ENCODE measurements around the gene LRRC14B. TPM values are rescaled to one million over a fixed set of nuclear protein-coding genes. Genes with fewer than 3 reads are reported as not detected.
A peak's percentile ranks its signal among the peaks of the same experiment; 100 is the strongest.

The LRRC14B gene
- not detected in 2 replicates for total RNA-seq

GRCh38 chr5:191036-191948, at the start of gene LRRC14B:
LRRC14B (plus strand) TSS chr5:191495; CDS start chr5:191539, 44 bp downstream.
- FAIRE-seq = no peak
- Histone ChIP-seq H3K36me3 (ENCODE audit: control insufficient read depth, insufficient read depth, low read length) (no peaks in the 10 kb centered on the region), H3K27me3 (ENCODE audit: control insufficient read depth, insufficient read depth, low read length) (peaks cover 6% of the 10 kb centered on the region), H3K4me3 (ENCODE audit: low read depth, low read length) (no peak within 1 kb of the TSS)
- TF ChIP-seq CTCF (IDR thresholded peaks at IDR 0.05; ENCODE audit: insufficient read depth, low read length, severe bottlenecking) = no peak
- DNase-seq (ENCODE audit: low read depth) = no peak

GRCh38 chr5:141761-142160, 49.5 kb upstream of the LRRC14B start:
- Histone ChIP-seq H3K36me3 (ENCODE audit: control insufficient read depth, insufficient read depth, low read length) (no peaks in the 10 kb centered on the region), H3K27me3 (ENCODE audit: control insufficient read depth, insufficient read depth, low read length) (peaks cover 2% of the 10 kb centered on the region), H3K4me3 (ENCODE audit: low read depth, low read length) (no peak overlapping the region)
- FAIRE-seq = no peak
- no peak for DNase-seq (ENCODE audit: low read depth)
- TF ChIP-seq CTCF (IDR thresholded peaks at IDR 0.05; ENCODE audit: insufficient read depth, low read length, severe bottlenecking) = no peak

GRCh38 chr5:142246-142810, 49.0 kb upstream of the LRRC14B start:
- Histone ChIP-seq H3K27me3 (ENCODE audit: control insufficient read depth, insufficient read depth, low read length) (peaks cover 2% of the 10 kb centered on the region), H3K36me3 (ENCODE audit: control insufficient read depth, insufficient read depth, low read length) (no peaks in the 10 kb centered on the region), H3K4me3 (ENCODE audit: low read depth, low read length) (no peak overlapping the region)
- FAIRE-seq = peak; percentile 88
- TF ChIP-seq CTCF (IDR thresholded peaks at IDR 0.05; ENCODE audit: insufficient read depth, low read length, severe bottlenecking) = no peak
- no peak for DNase-seq (ENCODE audit: low read depth)

GRCh38 chr5:143041-143440, 48.3 kb upstream of the LRRC14B start:
- peaks cover 2% of the 10 kb centered on the region for H3K27me3 ChIP-seq (ENCODE audit: control insufficient read depth, insufficient read depth, low read length)
- no peak overlapping the region for H3K4me3 ChIP-seq (ENCODE audit: low read depth, low read length)
- no peak for DNase-seq (ENCODE audit: low read depth)
- FAIRE-seq = no peak
- TF ChIP-seq CTCF (IDR thresholded peaks at IDR 0.05; ENCODE audit: insufficient read depth, low read length, severe bottlenecking) = no peak
- H3K36me3 ChIP-seq (ENCODE audit: control insufficient read depth, insufficient read depth, low read length) = no peaks in the 10 kb centered on the region

- Histone ChIP-seq H3K36me3 (ENCODE audit: control insufficient read depth, insufficient read depth, low read length) (no peaks in the 10 kb centered on the region), H3K4me3 (ENCODE audit: low read depth, low read length) (no peak overlapping the region), H3K27me3 (ENCODE audit: control insufficient read depth, insufficient read depth, low read length) (peaks cover 2% of the 10 kb centered on the region)
- no peak for TF ChIP-seq CTCF (IDR thresholded peaks at IDR 0.05; ENCODE audit: insufficient read depth, low read length, severe bottlenecking)
- no peak for FAIRE-seq
- DNase-seq (ENCODE audit: low read depth) = no peak
Measured at GRCh38 chr5:144941-145340, 46.4 kb upstream of the LRRC14B start.

Measured in bronchial epithelial cell (primary cell).